ENCODE data around the gene PLEKHA8. TPM values are rescaled to one million over a fixed set of nuclear protein-coding genes. Genes with fewer than 3 reads are reported as not detected.
A peak's percentile ranks its signal among the peaks of the same experiment; 100 is the strongest.

PLEKHA8 gene
- total RNA-seq, 1 donor from 2014 or later, result 19.5 TPM

- peak overlapping the region; percentile 95 for H3K27ac Mint-ChIP-seq (ENCODE audit: unreplicated experiment)
- no peaks in the 10 kb centered on the region for H3K9me3 Mint-ChIP-seq (ENCODE audit: unreplicated experiment)
- TF ChIP-seq CTCF (IDR thresholded peaks at IDR 0.05), result no peak
- H3K36me3 Mint-ChIP-seq (ENCODE audit: unreplicated experiment), result peaks cover 3% of the 10 kb centered on the region
- peaks cover 66% of the 10 kb centered on the region for H3K4me1 Mint-ChIP-seq (ENCODE audit: unreplicated experiment)
- no peak for DNase-seq (ENCODE audit: extremely low spot score, unreplicated experiment)
- no peak overlapping the region for H3K4me3 Mint-ChIP-seq (ENCODE audit: unreplicated experiment)
- H3K27me3 Mint-ChIP-seq (ENCODE audit: unreplicated experiment), result no peaks in the 10 kb centered on the region
These were observed 143.7 kb downstream of the PLEKHA8 start for GRCh38 chr7:30171766-30172447.

GRCh38 chr7:30172451-30172850 lies 144.2 kb downstream of the PLEKHA8 start:
- Mint-ChIP-seq H3K4me1 (ENCODE audit: unreplicated experiment) (peaks cover 63% of the 10 kb centered on the region), H3K27ac (ENCODE audit: unreplicated experiment) (peak overlapping the region; percentile 95), H3K4me3 (ENCODE audit: unreplicated experiment) (peak overlapping the region; percentile 27), H3K27me3 (ENCODE audit: unreplicated experiment) (no peaks in the 10 kb centered on the region), H3K36me3 (ENCODE audit: unreplicated experiment) (peaks cover 3% of the 10 kb centered on the region), H3K9me3 (ENCODE audit: unreplicated experiment) (no peaks in the 10 kb centered on the region)
- no peak for DNase-seq (ENCODE audit: extremely low spot score, unreplicated experiment)
- no peak for TF ChIP-seq CTCF (IDR thresholded peaks at IDR 0.05)

GRCh38 chr7:30173058-30173897 lies 145.1 kb downstream of the PLEKHA8 start:
- no peaks in the 10 kb centered on the region for H3K27me3 Mint-ChIP-seq (ENCODE audit: unreplicated experiment)
- H3K9me3 Mint-ChIP-seq (ENCODE audit: unreplicated experiment), result no peaks in the 10 kb centered on the region
- peak overlapping the region; percentile 27 for H3K4me3 Mint-ChIP-seq (ENCODE audit: unreplicated experiment)
- TF ChIP-seq CTCF (IDR thresholded peaks at IDR 0.05), result peak; percentile 64
- H3K36me3 Mint-ChIP-seq (ENCODE audit: unreplicated experiment), result no peaks in the 10 kb centered on the region
- peak overlapping the region; percentile 95 for H3K27ac Mint-ChIP-seq (ENCODE audit: unreplicated experiment)
- peaks cover 63% of the 10 kb centered on the region for H3K4me1 Mint-ChIP-seq (ENCODE audit: unreplicated experiment)
- peak; percentile 98 for DNase-seq (ENCODE audit: extremely low spot score, unreplicated experiment)

GRCh38 chr7:30175180-30175579 lies 147.0 kb downstream of the PLEKHA8 start:
- no peak for TF ChIP-seq CTCF (IDR thresholded peaks at IDR 0.05)
- Mint-ChIP-seq H3K4me1 (ENCODE audit: unreplicated experiment) (peaks cover 47% of the 10 kb centered on the region), H3K36me3 (ENCODE audit: unreplicated experiment) (no peaks in the 10 kb centered on the region), H3K27ac (ENCODE audit: unreplicated experiment) (no peak overlapping the region), H3K27me3 (ENCODE audit: unreplicated experiment) (no peaks in the 10 kb centered on the region), H3K4me3 (ENCODE audit: unreplicated experiment) (no peak overlapping the region), H3K9me3 (ENCODE audit: unreplicated experiment) (no peaks in the 10 kb centered on the region)
- DNase-seq (ENCODE audit: extremely low spot score, unreplicated experiment), result no peak

- no peaks in the 10 kb centered on the region for H3K27me3 Mint-ChIP-seq (ENCODE audit: unreplicated experiment)
- no peak overlapping the region for H3K4me3 Mint-ChIP-seq (ENCODE audit: unreplicated experiment)
- no peak for TF ChIP-seq CTCF (IDR thresholded peaks at IDR 0.05)
- DNase-seq (ENCODE audit: extremely low spot score, unreplicated experiment), result no peak
- H3K27ac Mint-ChIP-seq (ENCODE audit: unreplicated experiment), result no peak overlapping the region
- peaks cover 44% of the 10 kb centered on the region for H3K4me1 Mint-ChIP-seq (ENCODE audit: unreplicated experiment)
- no peaks in the 10 kb centered on the region for H3K36me3 Mint-ChIP-seq (ENCODE audit: unreplicated experiment)
- no peaks in the 10 kb centered on the region for H3K9me3 Mint-ChIP-seq (ENCODE audit: unreplicated experiment)
These were observed 147.5 kb downstream of the PLEKHA8 start for GRCh38 chr7:30175636-30176147.

All from osteocyte (in vitro differentiated cells).